ENCODE data around the gene HCFC1.

HCFC1 gene

GRCh38 chrX:153937056-153937455 lies 34.6 kb downstream of the HCFC1 start:
- H3K9ac ChIP-seq (ENCODE audit: low read length): no peak overlapping the region
- H3K27me3 ChIP-seq (ENCODE audit: control insufficient read depth, insufficient read depth, low read length): no peaks in the 10 kb centered on the region

GRCh38 chrX:153935326-153935851 lies 36.2 kb downstream of the HCFC1 start:
- no peaks in the 10 kb centered on the region for H3K27me3 ChIP-seq (ENCODE audit: control insufficient read depth, insufficient read depth, low read length)
- H3K4me3 ChIP-seq (ENCODE audit: low read length): no peak overlapping the region
- H3K9me3 ChIP-seq (ENCODE audit: control insufficient read depth, low read length): no peaks in the 10 kb centered on the region
- H3K36me3 ChIP-seq (ENCODE audit: control insufficient read depth, insufficient read depth, low read length): no peaks in the 10 kb centered on the region
- H3K9ac ChIP-seq (ENCODE audit: low read length): no peak overlapping the region
- peaks cover 5% of the 10 kb centered on the region for H3K4me1 ChIP-seq (ENCODE audit: control insufficient read depth, insufficient read depth, low read length)

More at GRCh38 chrX:153937056-153937455, 34.6 kb downstream of the HCFC1 start:
- Histone ChIP-seq H3K36me3 (ENCODE audit: control insufficient read depth, insufficient read depth, low read length) (no peaks in the 10 kb centered on the region), H3K9me3 (ENCODE audit: control insufficient read depth, low read length) (no peaks in the 10 kb centered on the region), H3K4me3 (ENCODE audit: low read length) (no peak overlapping the region), H3K4me1 (ENCODE audit: control insufficient read depth, insufficient read depth, low read length) (peaks cover 5% of the 10 kb centered on the region)

GRCh38 chrX:153934762-153935325 lies 36.8 kb downstream of the HCFC1 start, which contains the start of gene NAA10:
Gene NAA10, minus strand, starts transcription at chrX:153935037. Its CDS starts 133 bp downstream, at chrX:153934904.
- H3K9me3 ChIP-seq (ENCODE audit: control insufficient read depth, low read length): no peaks in the 10 kb centered on the region
- peaks cover 5% of the 10 kb centered on the region for H3K4me1 ChIP-seq (ENCODE audit: control insufficient read depth, insufficient read depth, low read length)
- H3K36me3 ChIP-seq (ENCODE audit: control insufficient read depth, insufficient read depth, low read length): no peaks in the 10 kb centered on the region
- peak within 1 kb of the TSS; percentile 34 for H3K9ac ChIP-seq (ENCODE audit: low read length)
- no peaks in the 10 kb centered on the region for H3K27me3 ChIP-seq (ENCODE audit: control insufficient read depth, insufficient read depth, low read length)
- H3K4me3 ChIP-seq (ENCODE audit: low read length): peak within 1 kb of the TSS; percentile 2

GRCh38 chrX:153934148-153934761 lies 37.4 kb downstream of the HCFC1 start:
- Histone ChIP-seq H3K36me3 (ENCODE audit: control insufficient read depth, insufficient read depth, low read length) (no peaks in the 10 kb centered on the region), H3K9me3 (ENCODE audit: control insufficient read depth, low read length) (no peaks in the 10 kb centered on the region), H3K4me3 (ENCODE audit: low read length) (peak overlapping the region; percentile 2), H3K9ac (ENCODE audit: low read length) (peak overlapping the region; percentile 34), H3K27me3 (ENCODE audit: control insufficient read depth, insufficient read depth, low read length) (no peaks in the 10 kb centered on the region), H3K4me1 (ENCODE audit: control insufficient read depth, insufficient read depth, low read length) (peaks cover 10% of the 10 kb centered on the region)

GRCh38 chrX:153933748-153934147 lies 37.9 kb downstream of the HCFC1 start:
- Histone ChIP-seq H3K9ac (ENCODE audit: low read length) (peak overlapping the region; percentile 34), H3K9me3 (ENCODE audit: control insufficient read depth, low read length) (no peaks in the 10 kb centered on the region), H3K36me3 (ENCODE audit: control insufficient read depth, insufficient read depth, low read length) (no peaks in the 10 kb centered on the region), H3K4me3 (ENCODE audit: low read length) (peak overlapping the region; percentile 2), H3K27me3 (ENCODE audit: control insufficient read depth, insufficient read depth, low read length) (no peaks in the 10 kb centered on the region), H3K4me1 (ENCODE audit: control insufficient read depth, insufficient read depth, low read length) (peaks cover 12% of the 10 kb centered on the region)

- Histone ChIP-seq H3K9me3 (ENCODE audit: control insufficient read depth, low read length) (no peaks in the 10 kb centered on the region), H3K27me3 (ENCODE audit: control insufficient read depth, insufficient read depth, low read length) (no peaks in the 10 kb centered on the region), H3K9ac (ENCODE audit: low read length) (no peak overlapping the region), H3K4me3 (ENCODE audit: low read length) (no peak overlapping the region), H3K4me1 (ENCODE audit: control insufficient read depth, insufficient read depth, low read length) (peaks cover 12% of the 10 kb centered on the region), H3K36me3 (ENCODE audit: control insufficient read depth, insufficient read depth, low read length) (no peaks in the 10 kb centered on the region)
These were observed 39.2 kb downstream of the HCFC1 start for GRCh38 chrX:153932220-153932915.

- Histone ChIP-seq H3K4me3 (ENCODE audit: low read length) (no peak overlapping the region), H3K27me3 (ENCODE audit: control insufficient read depth, insufficient read depth, low read length) (no peaks in the 10 kb centered on the region), H3K9me3 (ENCODE audit: control insufficient read depth, low read length) (no peaks in the 10 kb centered on the region), H3K4me1 (ENCODE audit: control insufficient read depth, insufficient read depth, low read length) (peaks cover 17% of the 10 kb centered on the region), H3K9ac (ENCODE audit: low read length) (no peak overlapping the region), H3K36me3 (ENCODE audit: control insufficient read depth, insufficient read depth, low read length) (no peaks in the 10 kb centered on the region)
These were observed 39.9 kb downstream of the HCFC1 start for GRCh38 chrX:153931748-153932147.

- no peak overlapping the region for H3K9ac ChIP-seq (ENCODE audit: low read length)
- H3K4me1 ChIP-seq (ENCODE audit: control insufficient read depth, insufficient read depth, low read length): peaks cover 23% of the 10 kb centered on the region
- no peaks in the 10 kb centered on the region for H3K27me3 ChIP-seq (ENCODE audit: control insufficient read depth, insufficient read depth, low read length)
- H3K4me3 ChIP-seq (ENCODE audit: low read length): no peak overlapping the region
- no peaks in the 10 kb centered on the region for H3K9me3 ChIP-seq (ENCODE audit: control insufficient read depth, low read length)
- no peaks in the 10 kb centered on the region for H3K36me3 ChIP-seq (ENCODE audit: control insufficient read depth, insufficient read depth, low read length)
These were observed 40.5 kb downstream of the HCFC1 start for GRCh38 chrX:153931151-153931550.

GRCh38 chrX:153930011-153930910 lies 41.4 kb downstream of the HCFC1 start:
- H3K9me3 ChIP-seq (ENCODE audit: control insufficient read depth, low read length): no peaks in the 10 kb centered on the region
- no peaks in the 10 kb centered on the region for H3K36me3 ChIP-seq (ENCODE audit: control insufficient read depth, insufficient read depth, low read length)
- no peak overlapping the region for H3K4me3 ChIP-seq (ENCODE audit: low read length)
- no peaks in the 10 kb centered on the region for H3K27me3 ChIP-seq (ENCODE audit: control insufficient read depth, insufficient read depth, low read length)
- H3K4me1 ChIP-seq (ENCODE audit: control insufficient read depth, insufficient read depth, low read length): peaks cover 23% of the 10 kb centered on the region
- no peak overlapping the region for H3K9ac ChIP-seq (ENCODE audit: low read length)

- H3K4me1 ChIP-seq (ENCODE audit: control insufficient read depth, insufficient read depth, low read length): peaks cover 23% of the 10 kb centered on the region
- no peak overlapping the region for H3K9ac ChIP-seq (ENCODE audit: low read length)
- H3K36me3 ChIP-seq (ENCODE audit: control insufficient read depth, insufficient read depth, low read length): no peaks in the 10 kb centered on the region
- H3K27me3 ChIP-seq (ENCODE audit: control insufficient read depth, insufficient read depth, low read length): no peaks in the 10 kb centered on the region
- no peak overlapping the region for H3K4me3 ChIP-seq (ENCODE audit: low read length)
- no peaks in the 10 kb centered on the region for H3K9me3 ChIP-seq (ENCODE audit: control insufficient read depth, low read length)
These were observed 42.0 kb downstream of the HCFC1 start for GRCh38 chrX:153929576-153929975.

- Histone ChIP-seq H3K4me3 (ENCODE audit: low read length) (no peak overlapping the region), H3K4me1 (ENCODE audit: control insufficient read depth, insufficient read depth, low read length) (peaks cover 20% of the 10 kb centered on the region), H3K9ac (ENCODE audit: low read length) (no peak overlapping the region), H3K36me3 (ENCODE audit: control insufficient read depth, insufficient read depth, low read length) (no peaks in the 10 kb centered on the region), H3K9me3 (ENCODE audit: control insufficient read depth, low read length) (no peaks in the 10 kb centered on the region), H3K27me3 (ENCODE audit: control insufficient read depth, insufficient read depth, low read length) (no peaks in the 10 kb centered on the region)
These were observed 42.8 kb downstream of the HCFC1 start for GRCh38 chrX:153928846-153929245.
